ENCODE measurements around the gene HTT.

Gene HTT

DNA sequence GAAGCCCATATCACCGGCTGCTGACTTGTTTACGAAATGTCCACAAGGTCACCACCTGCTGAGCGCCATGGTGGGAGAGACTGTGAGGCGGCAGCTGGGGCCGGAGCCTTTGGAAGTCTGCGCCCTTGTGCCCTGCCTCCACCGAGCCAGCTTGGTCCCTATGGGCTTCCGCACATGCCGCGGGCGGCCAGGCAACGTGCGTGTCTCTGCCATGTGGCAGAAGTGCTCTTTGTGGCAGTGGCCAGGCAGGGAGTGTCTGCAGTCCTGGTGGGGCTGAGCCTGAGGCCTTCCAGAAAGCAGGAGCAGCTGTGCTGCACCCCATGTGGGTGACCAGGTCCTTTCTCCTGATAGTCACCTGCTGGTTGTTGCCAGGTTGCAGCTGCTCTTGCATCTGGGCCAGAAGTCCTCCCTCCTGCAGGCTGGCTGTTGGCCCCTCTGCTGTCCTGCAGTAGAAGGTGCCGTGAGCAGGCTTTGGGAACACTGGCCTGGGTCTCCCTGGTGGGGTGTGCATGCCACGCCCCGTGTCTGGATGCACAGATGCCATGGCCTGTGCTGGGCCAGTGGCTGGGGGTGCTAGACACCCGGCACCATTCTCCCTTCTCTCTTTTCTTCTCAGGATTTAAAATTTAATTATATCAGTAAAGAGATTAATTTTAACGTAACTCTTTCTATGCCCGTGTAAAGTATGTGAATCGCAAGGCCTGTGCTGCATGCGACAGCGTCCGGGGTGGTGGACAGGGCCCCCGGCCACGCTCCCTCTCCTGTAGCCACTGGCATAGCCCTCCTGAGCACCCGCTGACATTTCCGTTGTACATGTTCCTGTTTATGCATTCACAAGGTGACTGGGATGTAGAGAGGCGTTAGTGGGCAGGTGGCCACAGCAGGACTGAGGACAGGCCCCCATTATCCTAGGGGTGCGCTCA lies 165.8 kb downstream of the HTT start:
- TF ChIP-seq EZH2phosphoT487 (IDR thresholded peaks at IDR 0.05; ENCODE audit: low read length) (no peak), EZH2 (optimal IDR thresholded peaks at IDR 0.05; ENCODE audit: low read depth, low read length) (no peak), CTCF (IDR thresholded peaks at IDR 0.05; ENCODE audit: low read length) (no peak)
- Histone ChIP-seq H3F3A (ENCODE audit: insufficient read depth, low read length) (no peaks in the 10 kb centered on the region), H3K4me3 (ENCODE audit: low read length) (no peak overlapping the region), H3K4me2 (ENCODE audit: low read depth, low read length) (no peak overlapping the region), H3K4me1 (ENCODE audit: low read length) (no peaks in the 10 kb centered on the region), H3K79me2 (ENCODE audit: low read length) (no peaks in the 10 kb centered on the region), H3K9me3 (replicated peaks; ENCODE audit: insufficient read depth, low read length) (no peaks in the 10 kb centered on the region), H4K20me1 (ENCODE audit: insufficient read depth, low read length) (no peaks in the 10 kb centered on the region), H3K27ac (ENCODE audit: low read length) (no peak overlapping the region), H3K9me2 (replicated peaks; ENCODE audit: insufficient read depth, low read length) (no peaks in the 10 kb centered on the region), H3K9ac (ENCODE audit: low read length) (no peak overlapping the region), H3K36me3 (replicated peaks; ENCODE audit: insufficient read depth, low read length) (no peaks in the 10 kb centered on the region), H3K27me3 (replicated peaks; ENCODE audit: insufficient read depth, low read length) (no peaks in the 10 kb centered on the region), H2AFZ (ENCODE audit: low read length) (no peak overlapping the region)
- no peak for DNase-seq

GRCh38 chr4:3240936-3241522 lies 166.5 kb downstream of the HTT start:
- H3K4me3 ChIP-seq (ENCODE audit: low read length): no peak overlapping the region
- H3K36me3 ChIP-seq (replicated peaks; ENCODE audit: insufficient read depth, low read length): no peaks in the 10 kb centered on the region
- H3K79me2 ChIP-seq (ENCODE audit: low read length): no peaks in the 10 kb centered on the region
- H4K20me1 ChIP-seq (ENCODE audit: insufficient read depth, low read length): no peaks in the 10 kb centered on the region
- no peaks in the 10 kb centered on the region for H3K27me3 ChIP-seq (replicated peaks; ENCODE audit: insufficient read depth, low read length)
- H3K4me1 ChIP-seq (ENCODE audit: low read length): no peaks in the 10 kb centered on the region
- H3K9me3 ChIP-seq (replicated peaks; ENCODE audit: insufficient read depth, low read length): no peaks in the 10 kb centered on the region
- H3K4me2 ChIP-seq (ENCODE audit: low read depth, low read length): no peak overlapping the region
- no peak for DNase-seq
- H3K9ac ChIP-seq (ENCODE audit: low read length): no peak overlapping the region
- no peak overlapping the region for H2AFZ ChIP-seq (ENCODE audit: low read length)
- no peak for TF ChIP-seq CTCF (IDR thresholded peaks at IDR 0.05; ENCODE audit: low read length)
- TF ChIP-seq EZH2phosphoT487 (IDR thresholded peaks at IDR 0.05; ENCODE audit: low read length): no peak
- TF ChIP-seq EZH2 (optimal IDR thresholded peaks at IDR 0.05; ENCODE audit: low read depth, low read length): no peak
- no peak overlapping the region for H3K27ac ChIP-seq (ENCODE audit: low read length)
- no peaks in the 10 kb centered on the region for H3F3A ChIP-seq (ENCODE audit: insufficient read depth, low read length)
- no peaks in the 10 kb centered on the region for H3K9me2 ChIP-seq (replicated peaks; ENCODE audit: insufficient read depth, low read length)

- Histone ChIP-seq H4K20me1 (ENCODE audit: insufficient read depth, low read length) (no peaks in the 10 kb centered on the region), H3K4me2 (ENCODE audit: low read depth, low read length) (no peak overlapping the region), H3K36me3 (replicated peaks; ENCODE audit: insufficient read depth, low read length) (no peaks in the 10 kb centered on the region), H3F3A (ENCODE audit: insufficient read depth, low read length) (no peaks in the 10 kb centered on the region), H3K4me3 (ENCODE audit: low read length) (no peak overlapping the region), H3K9me2 (replicated peaks; ENCODE audit: insufficient read depth, low read length) (no peaks in the 10 kb centered on the region), H3K27me3 (replicated peaks; ENCODE audit: insufficient read depth, low read length) (no peaks in the 10 kb centered on the region), H3K79me2 (ENCODE audit: low read length) (no peaks in the 10 kb centered on the region), H2AFZ (ENCODE audit: low read length) (no peak overlapping the region), H3K9ac (ENCODE audit: low read length) (no peak overlapping the region), H3K9me3 (replicated peaks; ENCODE audit: insufficient read depth, low read length) (no peaks in the 10 kb centered on the region), H3K4me1 (ENCODE audit: low read length) (no peaks in the 10 kb centered on the region), H3K27ac (ENCODE audit: low read length) (no peak overlapping the region)
- TF ChIP-seq EZH2 (optimal IDR thresholded peaks at IDR 0.05; ENCODE audit: low read depth, low read length) (no peak), EZH2phosphoT487 (IDR thresholded peaks at IDR 0.05; ENCODE audit: low read length) (no peak), CTCF (IDR thresholded peaks at IDR 0.05; ENCODE audit: low read length) (no peak)
- DNase-seq: no peak
Measured at GRCh38 chr4:3241898-3242524, 167.5 kb downstream of the HTT start.
